OCI-LY1 (cell line): ENCODE data around the gene RSPRY1.

ENCODE experiments used
- CTCF ChIP-seq: fragments of 200-600 bp; sonication (generic), shearing (Covaris generic); IDR thresholded peaks from 2 replicates; pipeline ENCODE4 v1.5.1; 2017; ENCODE audit warnings: mild to moderate bottlenecking, antibody characterized with exemption, low read length, moderate library complexity, mixed read lengths
- EZH2 ChIP-seq: fragments of 200-600 bp; sonication (generic), shearing (Covaris generic); IDR thresholded peaks from 2 replicates; pipeline ENCODE4 v1.8.0; 2017; ENCODE audit warnings: borderline replicate concordance, mixed run types, mild to moderate bottlenecking, antibody characterized with exemption, low read length, moderate library complexity, mixed read lengths

DNA sequence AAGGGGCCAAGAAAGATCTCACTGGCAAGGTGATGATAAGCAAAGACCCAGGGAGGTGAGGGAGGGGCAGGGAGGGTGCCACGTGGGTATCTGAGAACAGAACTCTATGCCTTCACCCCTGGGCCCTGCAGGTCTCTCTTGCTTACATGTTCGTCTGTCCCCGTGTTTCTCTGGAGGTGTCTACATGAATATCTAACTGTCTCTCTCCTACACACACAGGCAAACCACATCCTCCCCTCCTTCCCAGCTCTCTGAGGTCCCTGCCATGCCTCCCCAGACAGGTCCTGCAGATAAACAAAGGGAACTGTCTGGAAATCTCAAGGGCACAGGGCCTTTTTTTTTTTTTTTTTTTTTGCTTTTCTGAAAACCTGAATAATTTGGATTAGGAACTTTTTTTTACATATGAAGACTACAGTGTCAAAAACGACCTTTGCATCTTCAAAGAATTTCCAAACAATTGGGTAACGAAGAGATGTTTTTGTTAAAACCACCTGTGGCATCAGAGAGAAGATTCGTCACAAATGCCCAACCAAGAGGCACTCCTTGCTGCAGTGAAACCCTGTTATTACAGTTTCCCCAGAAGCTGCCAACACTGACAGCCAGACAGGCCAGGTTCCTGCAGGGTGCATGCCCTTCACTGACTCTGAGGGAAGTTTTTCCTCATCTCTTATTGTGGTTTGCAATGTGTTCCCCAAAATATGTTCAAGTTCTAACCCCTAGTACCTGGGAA is 80.6 kb downstream of the RSPRY1 start:
- TF ChIP-seq CTCF = no peak
- no peak for TF ChIP-seq EZH2
